Activated CD4-positive, alpha-beta T cell treated with anti-CD3 and anti-CD28 coated beads for 1 hour (primary cell): ENCODE results near the gene CTDSPL.

Source experiments
- DNase-seq: peaks from one replicate; pipeline ENCODE4 v3.0.0-alpha.2; 2020

CTDSPL gene

DNA sequence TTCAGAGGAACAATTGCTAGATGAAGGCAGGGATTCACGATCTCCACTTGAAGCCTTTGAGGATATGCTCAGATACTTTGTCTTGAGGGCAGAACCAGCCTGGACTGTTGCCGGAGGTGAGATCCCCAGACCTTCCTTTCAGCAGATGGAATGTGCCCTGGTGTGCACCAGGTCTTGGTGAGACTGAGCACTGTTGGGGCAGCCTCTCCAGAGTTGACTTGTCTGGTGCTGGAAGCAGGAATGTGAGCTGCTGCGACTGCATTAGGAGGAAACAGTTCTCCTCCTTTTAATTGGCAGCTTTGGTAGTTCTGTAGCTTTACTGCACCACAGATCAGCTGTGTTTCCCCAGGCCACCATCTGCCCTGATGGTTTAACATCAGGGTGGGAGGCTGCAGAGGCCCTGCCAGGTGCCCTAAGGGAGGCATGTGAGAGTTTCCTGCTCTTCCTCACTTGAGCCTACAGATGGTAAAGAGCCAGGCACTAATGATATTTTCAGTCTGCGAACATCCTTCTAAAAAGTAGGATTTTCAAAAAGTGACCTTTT lies 58.5 kb downstream of the CTDSPL start:
- no peak for DNase-seq

DNA sequence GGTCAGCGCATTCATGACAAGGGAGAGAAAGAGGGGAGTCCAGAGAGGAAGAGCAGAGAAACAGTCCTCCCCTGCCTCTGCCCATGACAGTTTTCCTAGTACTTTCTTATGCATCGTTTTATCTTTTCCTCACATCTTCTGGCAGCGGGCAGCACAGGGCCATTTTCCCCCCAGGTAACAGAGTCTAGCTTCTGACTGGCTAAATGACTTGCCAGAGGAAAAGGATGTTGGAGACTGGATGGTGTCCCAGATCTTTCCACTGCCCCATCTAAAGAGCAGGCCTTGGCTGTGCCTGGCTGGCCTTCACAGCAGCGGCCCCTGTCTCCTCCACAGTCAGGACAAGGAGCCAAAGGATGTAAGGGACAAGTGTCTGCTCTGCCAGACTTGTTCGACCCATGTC lies 59.3 kb downstream of the CTDSPL start:
- DNase-seq = no peak

DNA sequence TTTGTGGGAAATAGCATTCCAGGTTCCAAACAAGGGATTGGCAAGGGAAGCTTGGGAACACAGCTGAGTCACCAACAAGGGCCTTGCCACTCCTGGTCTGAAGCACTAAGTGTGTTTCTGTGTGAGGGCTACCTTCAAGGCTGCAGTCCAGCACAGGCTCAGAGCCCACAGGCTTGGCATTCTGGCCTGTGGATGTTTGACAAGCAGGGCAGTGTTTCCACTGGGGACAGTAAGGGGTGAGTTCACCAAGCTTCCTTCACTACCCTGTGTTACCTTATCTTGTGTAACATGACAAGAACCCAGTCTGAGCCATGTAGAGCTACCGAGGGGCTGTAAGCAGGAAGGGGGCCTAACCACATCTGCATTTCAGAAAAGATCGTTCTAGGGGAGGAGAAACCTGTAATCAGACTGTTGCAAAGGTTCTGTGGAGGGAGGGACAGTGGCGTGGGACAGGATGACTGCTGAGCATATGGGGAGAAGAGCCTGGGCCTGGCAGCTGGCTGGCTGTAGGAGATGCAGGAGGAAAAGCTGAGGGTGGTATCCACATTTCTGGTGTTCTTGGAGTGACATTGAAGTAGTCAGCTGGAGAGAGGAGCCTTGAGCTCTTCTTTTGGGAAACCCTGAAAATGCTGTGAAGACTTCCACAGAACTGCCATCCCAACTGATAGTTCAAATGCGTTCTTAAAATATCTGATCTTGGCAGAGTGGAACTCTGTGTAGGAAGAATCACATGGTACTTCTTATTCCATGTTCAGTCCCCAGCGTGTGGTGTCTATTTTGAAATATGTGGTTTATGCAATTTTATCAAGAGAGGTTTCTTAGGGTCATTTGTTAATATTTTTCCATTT lies 61.3 kb downstream of the CTDSPL start:
- DNase-seq = no peak

DNA sequence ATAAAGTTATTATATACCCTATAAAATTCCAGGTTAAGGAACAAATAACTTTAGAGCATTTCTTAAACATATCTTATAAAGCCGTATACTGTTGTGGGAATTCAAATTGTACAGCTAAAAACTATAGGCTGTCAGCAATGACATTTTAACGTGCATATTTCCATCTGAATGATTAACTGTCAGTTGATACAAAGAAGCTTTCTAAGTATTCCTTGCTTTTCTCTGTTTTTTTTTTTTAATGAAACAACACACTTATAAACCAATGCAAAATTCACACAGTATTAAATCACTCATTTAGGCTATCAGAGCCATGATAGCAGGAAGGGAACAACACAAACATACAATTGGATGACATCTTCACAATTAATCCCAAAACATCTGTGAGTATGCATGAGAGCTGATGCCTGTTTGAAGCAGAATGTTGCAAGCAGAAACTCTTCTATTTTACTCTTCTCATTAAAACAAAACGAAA lies 61.9 kb downstream of the CTDSPL start:
- DNase-seq = no peak

DNA sequence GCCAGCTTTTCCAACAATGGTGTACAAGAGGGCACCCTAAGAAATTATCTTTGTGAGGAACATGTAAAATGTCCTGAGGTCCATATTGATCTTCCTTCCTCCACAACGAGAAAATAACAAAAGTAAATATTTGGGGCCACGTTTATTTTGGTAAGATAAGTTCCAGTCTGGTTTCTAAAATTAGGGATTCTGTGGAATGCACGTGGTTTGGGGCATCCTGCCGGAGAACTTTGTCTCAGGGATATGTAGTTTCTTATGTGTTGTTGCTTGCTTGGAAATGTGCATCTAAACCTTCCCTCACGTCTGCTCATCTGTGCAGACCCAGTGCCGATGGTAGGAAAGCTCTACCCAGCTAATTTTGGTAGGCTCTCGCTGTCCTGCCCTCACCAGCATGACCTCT lies 62.8 kb downstream of the CTDSPL start:
- DNase-seq = no peak

DNA sequence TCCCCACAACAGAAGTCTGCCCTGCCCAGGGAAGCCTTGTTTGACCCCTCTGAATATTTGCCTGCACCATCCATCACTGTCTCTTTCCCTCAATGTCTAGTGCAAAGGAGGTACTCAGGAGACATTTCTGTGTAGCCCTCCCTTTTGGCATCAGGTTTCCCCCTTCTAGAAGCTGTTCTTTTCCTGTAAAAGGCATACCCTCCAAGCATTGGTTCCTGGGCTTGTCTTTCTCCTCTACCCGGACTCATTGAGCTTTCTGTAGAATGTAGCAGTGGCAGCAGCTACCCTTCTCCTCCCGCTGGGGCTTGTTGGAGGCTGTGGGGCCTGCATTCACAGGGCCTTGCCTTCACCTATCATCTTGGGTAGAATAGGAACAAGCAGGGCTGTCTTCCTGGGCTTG lies 63.5 kb downstream of the CTDSPL start:
- no peak for DNase-seq

DNA sequence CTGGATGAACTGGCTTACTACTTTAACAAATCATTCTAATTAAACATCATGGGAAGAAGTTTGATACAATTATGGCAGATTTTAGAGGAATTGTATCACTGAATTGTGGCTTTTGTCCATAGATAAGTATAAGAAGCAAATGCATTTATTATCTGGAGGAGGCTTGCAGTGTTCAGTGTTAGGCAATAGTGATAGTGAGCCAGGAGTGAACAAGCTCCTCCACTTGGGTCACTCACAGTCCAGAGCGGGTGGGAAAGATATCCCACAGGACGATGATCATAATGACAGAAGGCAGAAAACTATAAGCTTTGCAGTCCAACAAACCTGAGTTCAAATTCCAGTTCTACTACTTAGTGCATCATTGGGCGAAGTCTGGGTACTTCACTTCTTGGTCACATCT lies 64.9 kb downstream of the CTDSPL start:
- DNase-seq = no peak

DNA sequence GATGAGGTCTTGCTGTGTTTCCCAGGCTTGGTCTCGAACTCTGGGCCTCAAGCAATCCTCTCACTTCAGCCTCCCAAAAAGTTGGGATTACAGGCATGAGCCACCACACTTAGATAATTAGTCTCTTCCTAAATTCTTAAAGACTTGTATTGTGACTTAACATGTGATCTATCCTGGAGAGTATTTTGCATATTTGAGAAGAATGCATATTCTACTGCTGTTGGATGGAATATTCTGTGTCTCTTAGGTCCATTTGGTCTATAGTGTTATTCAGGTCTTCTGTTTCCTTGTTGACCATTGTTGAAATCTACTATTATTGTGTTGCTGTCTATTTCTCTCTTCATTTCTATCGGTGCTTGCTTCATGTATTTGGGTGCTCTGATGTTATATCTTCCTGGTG lies 68.8 kb downstream of the CTDSPL start:
- DNase-seq = no peak

DNA sequence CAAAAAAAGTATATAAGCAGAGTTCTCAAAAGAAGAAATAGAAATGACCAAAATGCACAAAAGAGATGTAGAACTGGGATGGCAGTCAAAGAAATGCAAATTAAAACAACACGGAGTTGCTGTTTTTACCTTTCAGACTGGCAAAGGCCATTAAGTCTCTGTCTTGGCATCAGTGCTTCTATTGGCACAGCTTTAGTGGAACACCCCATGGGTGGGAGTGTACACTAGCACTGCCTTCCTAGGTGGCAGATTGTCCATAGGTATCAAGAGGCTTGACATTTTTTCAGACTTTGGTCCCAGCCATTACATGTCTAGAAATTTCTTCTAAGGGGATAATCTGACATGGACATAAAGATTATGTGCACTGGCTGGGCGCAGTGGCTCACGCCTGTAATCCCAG lies 70.8 kb downstream of the CTDSPL start:
- no peak for DNase-seq

DNA sequence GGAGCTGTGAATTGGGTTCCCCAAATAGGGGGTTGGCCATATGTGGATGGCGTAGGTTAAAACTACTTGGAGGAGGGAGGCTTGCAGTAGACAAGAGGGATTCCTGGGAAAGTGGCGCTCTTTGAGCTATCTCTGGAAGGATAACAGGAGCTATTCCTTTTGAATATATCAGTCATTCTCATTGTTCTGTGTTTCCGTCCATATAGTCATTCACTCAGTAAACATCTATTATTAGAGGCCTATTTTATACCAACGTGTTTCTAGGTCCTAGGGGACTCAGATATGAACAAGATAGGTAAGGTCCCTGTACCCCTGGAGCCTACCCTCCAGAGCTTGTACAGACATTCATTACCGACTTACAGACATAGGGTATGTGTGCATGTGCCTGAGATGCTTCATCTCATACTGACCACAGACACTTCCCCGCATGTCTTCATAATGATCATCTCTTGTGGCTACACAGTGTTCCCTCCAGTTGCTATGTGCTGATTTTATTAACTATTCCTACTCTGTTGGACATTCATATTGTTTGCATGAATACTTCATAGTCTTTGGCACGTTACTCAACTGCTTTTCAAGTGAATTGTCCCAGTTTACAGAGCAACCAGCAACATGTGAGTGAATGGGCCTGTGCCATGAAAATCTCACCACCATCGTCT lies 73.1 kb downstream of the CTDSPL start:
- DNase-seq = no peak

DNA sequence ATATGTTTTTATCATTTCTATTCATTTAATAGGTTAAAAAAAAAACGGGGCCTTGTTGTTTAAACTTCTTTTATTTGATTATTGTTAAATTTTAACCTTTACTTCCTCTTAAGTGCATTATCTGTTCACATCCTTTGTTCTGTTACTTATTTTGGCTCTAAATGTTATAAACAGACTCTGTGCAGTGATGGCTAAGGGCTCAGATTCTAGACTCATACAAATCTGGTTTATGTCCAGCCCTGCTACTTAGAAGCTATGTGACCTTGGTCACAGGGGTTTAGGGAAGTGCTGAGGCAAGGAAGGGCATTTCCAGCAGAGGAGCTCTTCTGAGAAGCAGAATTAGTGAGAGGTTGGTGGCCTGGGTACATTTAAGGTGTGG lies 73.6 kb downstream of the CTDSPL start:
- DNase-seq = no peak

DNA sequence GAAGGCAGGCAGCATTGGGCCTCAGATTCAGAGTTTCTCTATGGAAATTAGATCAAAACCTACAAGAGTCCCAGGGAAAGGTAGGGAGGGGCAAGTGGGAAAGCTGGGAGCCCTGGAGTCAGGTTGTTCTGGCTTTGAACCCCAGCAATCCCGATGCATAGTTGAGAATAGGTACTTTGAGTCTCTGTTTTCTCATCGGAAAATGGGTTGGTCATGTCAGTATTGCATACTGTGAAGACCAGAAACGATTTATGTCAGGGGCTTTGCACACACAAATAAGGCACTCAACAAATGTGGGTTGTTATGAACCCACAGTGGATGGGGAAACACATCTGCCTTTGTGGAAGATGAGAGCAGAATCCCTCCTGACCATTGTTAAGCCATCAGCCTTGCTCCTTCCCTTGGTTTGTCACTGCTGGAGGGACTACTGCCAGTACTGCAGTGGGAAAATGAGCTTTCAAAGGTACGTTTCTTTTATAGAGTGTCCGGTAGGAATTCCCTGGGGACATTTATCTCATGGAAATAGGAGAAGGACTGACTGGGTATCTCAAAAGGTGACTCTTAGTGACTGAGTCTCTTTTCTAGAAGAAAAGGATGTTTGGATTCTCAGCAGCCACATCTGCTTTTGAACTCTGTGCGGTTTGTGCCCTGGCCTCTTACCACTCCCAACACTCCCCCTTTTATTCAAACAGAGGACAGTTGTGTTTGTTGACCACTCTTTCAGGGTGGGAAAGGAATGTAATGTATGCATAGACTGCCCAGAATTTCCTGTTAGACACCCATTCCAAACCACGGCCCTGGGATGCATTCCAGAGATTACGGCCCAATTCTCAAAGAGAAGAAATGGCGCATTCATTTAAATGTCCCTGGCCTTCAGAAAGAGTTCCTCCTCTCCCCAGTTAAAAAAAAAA lies 74.3 kb downstream of the CTDSPL start:
- DNase-seq = no peak

DNA sequence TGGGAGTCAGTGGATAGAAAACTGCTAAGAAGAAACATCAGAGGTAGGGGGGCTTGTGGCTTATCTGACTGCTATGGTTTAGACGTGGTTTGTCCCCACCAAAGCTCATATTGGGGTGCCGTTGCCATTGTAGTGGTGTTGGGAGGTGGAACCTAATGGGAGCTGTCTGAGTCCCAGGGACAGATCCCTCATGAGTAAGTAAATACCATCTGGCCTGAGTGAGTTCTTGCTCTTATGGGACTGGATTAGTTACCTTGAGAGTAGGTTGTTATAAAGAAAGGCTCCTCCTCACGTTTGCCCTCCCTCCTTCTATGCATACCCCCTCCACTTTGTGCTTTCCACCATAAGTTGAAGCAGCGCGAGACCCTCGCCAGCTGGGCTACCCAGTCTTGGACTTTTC lies 75.5 kb downstream of the CTDSPL start:
- DNase-seq = no peak

DNA sequence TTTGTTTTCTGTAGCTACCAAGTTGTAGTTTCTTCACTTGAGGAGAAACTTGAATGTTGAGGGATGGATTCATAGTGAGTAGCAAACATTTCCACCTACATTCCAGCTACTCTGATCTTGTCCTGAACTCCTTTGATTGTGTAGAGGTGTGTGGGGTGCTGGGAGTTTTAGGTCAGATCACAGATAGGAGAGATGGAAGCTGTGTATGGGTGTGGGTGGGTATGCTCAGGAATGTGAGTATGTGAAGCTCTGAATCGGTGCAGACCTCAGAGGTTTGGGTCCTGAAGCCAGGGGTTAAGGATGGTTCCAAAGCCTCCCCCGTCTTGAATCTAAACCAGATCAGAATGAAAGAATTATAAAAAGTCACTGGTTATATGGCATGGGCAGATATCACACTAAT lies 76.3 kb downstream of the CTDSPL start:
- no peak for DNase-seq

DNA sequence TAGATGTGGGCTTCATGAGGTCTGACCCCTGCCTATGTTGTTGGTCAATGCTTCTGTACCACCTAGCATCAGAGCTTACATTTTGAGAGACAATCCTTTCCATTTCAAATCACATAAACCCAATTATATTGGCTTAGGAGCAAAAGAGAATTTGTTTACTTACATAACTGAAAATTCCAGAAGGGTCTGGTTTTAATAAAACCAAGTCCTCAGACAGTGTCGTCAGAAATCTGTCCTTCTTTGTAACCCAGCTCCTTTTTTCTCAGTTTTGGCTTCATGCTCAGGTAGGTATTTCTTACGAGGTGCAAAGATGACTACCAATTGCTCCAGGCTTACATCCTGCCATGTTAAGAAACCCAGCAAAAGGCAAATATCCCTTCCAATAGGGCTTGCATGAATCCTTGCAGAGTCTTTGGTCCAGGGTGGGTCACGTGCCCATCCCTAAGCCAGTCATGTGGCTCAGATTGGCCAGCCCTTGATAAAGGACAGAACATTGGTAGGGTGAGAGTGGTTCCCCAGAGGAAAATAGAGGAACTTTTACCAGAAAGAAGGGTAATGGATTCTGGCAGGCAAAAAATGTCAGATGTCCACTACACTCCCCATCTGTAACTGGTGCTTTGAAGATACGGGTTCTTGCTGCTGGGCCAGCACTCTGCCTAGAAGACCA lies 78.7 kb downstream of the CTDSPL start:
- DNase-seq = no peak

DNA sequence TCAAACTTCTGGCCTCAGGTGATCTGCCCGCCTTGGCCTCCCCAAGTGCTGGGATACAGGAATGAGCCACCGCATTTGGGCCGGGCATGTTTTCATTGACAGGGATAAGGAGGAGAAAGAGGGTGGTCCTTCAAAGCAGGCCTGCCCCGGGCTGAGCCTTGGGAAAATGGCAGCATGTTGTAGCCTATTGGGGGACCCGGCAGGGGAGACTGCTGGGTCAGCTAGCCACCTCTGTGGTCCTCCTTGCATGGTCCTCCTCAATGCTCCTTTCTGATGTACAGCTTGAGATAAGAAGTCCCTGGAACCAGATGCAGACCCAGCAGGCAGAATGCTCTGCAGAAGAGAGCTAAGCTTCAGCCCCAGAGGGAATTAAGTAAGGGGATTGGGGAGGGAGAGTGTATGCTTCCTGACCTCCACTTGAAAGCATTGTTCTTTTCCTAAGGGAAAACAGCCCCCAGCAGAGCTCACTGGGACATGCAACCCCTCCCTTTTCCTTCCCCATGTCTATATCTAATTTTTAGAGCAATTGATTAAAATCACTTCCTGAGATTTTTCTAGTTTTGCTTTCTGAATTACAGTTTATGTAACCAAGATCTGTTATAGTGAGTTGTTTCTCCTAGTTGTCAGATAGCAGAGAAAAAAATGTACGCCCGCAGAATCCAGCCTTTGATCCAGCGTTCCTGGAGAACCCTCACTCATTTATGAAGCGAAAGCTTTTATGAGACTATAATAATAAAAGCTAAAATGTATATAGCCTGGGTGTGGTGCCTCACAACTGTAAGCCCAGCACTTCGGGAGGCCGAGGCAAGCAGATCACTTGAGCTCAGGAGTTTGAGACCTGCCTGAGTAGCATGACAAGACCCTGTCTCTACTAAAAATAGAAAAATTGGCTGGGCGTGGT lies 80.2 kb downstream of the CTDSPL start:
- no peak for DNase-seq

DNA sequence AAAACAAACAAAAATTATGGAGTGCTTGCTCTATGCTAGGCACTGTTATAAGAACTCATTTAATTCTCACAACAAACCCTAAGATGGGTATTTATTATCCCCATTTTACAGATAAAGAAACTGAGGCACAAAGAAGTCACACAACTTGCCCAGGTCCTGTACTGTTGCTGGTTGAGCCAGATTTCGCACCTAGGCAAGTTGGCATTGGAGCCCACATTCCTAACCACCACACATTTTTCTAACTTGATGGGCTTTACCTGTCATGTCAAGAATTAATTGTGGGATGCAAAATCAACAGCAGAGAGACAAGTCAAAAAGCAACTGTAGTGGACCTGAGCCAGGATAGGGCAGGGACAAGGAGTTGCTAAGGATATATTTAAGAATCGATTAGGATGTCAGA lies 81.0 kb downstream of the CTDSPL start:
- no peak for DNase-seq

DNA sequence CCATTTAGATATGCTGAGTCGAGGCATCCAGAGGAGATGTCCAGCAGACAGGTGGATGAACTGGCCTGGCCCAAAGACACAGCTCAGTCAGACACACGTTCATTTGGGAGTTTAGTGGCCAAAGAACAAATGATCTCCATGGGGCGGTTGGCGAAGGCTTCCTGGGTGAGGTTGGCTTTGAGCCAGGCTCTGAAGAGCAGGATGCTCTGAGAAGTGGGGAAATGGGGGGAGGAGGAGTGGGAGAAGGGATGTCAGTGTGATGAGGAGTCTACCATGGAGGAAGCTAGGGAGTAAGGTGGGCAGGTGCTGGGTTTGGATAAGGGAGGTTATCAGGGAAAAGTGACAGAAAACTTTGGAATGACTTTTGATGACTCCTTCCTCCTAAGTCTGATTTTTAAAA lies 81.4 kb downstream of the CTDSPL start:
- DNase-seq = no peak

DNA sequence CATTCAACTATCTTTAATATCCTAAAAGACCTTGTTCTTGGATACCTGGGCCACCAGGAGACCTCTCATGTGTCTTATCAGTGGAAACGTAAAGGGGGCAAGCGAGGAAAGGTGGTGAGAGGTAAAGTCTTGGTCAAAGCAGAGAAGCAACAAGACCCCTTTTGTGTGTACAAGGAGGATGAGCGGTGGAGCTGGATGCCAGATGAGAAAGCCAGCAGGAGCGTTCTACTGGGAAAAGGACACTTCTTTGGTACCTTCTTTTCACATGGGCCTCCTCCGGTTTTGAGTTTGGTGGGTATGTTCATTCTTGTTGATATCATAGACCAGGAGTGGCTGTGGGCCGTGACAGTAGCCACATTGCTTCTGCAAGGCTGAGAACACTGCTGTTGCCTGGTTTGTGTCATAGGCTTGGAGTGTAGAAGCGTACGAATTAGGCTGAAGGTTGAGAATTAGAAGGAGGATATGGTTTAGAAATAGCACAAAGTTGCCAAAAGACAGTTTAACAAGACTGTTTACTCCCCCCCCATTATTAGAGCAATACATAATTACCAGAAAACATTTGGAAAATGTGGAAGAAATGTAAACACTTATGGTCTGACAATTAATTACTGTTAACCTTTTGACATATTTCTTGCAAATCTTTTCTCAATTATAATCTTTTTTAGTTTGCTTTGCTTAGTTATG lies 82.1 kb downstream of the CTDSPL start:
- DNase-seq = no peak

DNA sequence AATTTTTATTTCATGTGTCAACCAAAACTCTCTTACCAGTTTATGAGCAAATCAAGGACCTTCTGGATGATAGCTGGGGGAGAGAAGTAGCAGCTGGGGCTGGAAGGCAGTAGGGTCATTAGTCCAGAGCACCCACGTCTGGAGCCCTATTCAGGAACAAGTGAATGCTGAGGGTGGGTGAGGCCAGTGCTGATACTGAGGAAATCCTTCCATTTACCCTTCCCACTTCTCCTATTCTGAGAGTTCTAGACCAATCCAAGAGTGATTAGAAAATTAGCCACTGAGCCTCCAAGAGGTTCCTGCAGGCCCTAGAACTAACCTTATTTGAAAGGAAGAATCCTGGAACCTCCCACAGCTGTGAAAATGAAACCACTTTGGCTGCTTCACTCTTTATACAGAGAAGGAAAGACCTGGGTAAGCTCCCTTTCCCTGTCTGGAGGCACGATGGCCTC lies 82.7 kb downstream of the CTDSPL start:
- no peak for DNase-seq
